ENCODE results near the gene ZNF701.

DNA sequence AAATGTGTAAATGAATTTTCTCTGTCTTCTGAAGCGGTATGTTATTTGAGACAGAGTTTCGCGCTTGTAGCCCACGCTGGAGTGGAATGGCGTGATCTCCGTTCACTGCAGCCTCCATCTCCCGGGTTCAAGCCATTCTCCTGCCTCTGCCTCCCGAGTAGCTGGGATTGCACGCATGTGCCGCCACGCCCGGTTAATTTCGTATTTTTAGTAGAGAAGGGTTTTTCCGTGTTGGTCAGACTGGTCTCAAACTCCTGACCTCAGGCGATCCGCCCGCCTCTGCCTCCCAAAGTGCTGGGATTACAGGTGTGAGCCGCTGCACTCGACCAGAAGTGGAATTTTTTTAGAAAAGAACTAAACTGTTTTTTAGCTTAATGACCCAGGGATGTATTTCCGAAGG, 46.0 kb upstream of the ZNF701 start:
- TF ChIP-seq, protein P1, sequence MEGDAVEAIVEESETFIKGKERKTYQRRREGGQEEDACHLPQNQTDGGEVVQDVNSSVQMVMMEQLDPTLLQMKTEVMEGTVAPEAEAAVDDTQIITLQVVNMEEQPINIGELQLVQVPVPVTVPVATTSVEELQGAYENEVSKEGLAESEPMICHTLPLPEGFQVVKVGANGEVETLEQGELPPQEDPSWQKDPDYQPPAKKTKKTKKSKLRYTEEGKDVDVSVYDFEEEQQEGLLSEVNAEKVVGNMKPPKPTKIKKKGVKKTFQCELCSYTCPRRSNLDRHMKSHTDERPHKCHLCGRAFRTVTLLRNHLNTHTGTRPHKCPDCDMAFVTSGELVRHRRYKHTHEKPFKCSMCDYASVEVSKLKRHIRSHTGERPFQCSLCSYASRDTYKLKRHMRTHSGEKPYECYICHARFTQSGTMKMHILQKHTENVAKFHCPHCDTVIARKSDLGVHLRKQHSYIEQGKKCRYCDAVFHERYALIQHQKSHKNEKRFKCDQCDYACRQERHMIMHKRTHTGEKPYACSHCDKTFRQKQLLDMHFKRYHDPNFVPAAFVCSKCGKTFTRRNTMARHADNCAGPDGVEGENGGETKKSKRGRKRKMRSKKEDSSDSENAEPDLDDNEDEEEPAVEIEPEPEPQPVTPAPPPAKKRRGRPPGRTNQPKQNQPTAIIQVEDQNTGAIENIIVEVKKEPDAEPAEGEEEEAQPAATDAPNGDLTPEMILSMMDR (conservative IDR thresholded peaks at IDR 0.05; ENCODE audit: low read depth, low read length) = no peak
- no peak for TF ChIP-seq EZH2 (IDR thresholded peaks at IDR 0.05; ENCODE audit: borderline replicate concordance, low read depth, low read length, poor library complexity, severe bottlenecking)

All from A673 (cell line).